ENCODE data around the gene ZZZ3.
"Not testable (repeated sequence)": the region's sequence is repeated elsewhere in the genome, so short reads cannot be mapped to it uniquely, and the experiment has no call there.

Gene ZZZ3

GRCh38 chr1:77706321-77706720, 23.9 kb upstream of the ZZZ3 start:
- H3K27ac ChIP-seq = no peak overlapping the region
- TF ChIP-seq, protein P1, sequence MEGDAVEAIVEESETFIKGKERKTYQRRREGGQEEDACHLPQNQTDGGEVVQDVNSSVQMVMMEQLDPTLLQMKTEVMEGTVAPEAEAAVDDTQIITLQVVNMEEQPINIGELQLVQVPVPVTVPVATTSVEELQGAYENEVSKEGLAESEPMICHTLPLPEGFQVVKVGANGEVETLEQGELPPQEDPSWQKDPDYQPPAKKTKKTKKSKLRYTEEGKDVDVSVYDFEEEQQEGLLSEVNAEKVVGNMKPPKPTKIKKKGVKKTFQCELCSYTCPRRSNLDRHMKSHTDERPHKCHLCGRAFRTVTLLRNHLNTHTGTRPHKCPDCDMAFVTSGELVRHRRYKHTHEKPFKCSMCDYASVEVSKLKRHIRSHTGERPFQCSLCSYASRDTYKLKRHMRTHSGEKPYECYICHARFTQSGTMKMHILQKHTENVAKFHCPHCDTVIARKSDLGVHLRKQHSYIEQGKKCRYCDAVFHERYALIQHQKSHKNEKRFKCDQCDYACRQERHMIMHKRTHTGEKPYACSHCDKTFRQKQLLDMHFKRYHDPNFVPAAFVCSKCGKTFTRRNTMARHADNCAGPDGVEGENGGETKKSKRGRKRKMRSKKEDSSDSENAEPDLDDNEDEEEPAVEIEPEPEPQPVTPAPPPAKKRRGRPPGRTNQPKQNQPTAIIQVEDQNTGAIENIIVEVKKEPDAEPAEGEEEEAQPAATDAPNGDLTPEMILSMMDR (conservative IDR thresholded peaks at IDR 0.05; ENCODE audit: low read depth) = no peak
- DNase-seq (ENCODE audit: low spot score) = no peak
- ChIA-PET POLR2A (ENCODE audit: low non-redundant PET) (no interaction called here), CTCF (no interaction called here)

DNA sequence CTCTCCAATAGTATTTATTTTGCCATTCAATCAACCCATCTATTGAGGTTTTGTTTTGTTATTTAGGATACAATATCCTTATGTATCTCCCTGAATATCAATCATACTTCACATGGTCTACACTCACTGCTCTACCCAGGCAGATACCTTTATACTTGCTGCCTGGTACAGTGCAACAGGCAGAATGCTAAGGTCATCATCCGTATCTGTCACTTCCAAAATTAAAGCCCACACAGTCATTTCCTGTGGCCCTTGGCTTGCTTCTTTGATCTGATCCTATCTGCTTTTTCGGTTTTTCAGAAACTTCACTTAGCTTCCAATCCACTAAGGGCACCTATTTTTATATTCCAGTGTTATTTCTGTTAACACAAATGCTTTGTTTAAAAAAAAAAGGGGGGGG, 22.3 kb upstream of the ZZZ3 start:
- ChIA-PET CTCF (interaction anchor here (0.6 kb wide), 1 partner anchor 171 kb away, joined by 4 read pairs; no protein-coding TSS in a partner anchor), POLR2A (ENCODE audit: low non-redundant PET) (no interaction called here)
- TF ChIP-seq, protein P1 (conservative IDR thresholded peaks at IDR 0.05; ENCODE audit: low read depth) = no peak

GRCh38 chr1:77699673-77700072, 17.2 kb upstream of the ZZZ3 start:
- CTCF ChIA-PET = not testable (repeated sequence)

More for the DNA sequence above, 22.3 kb upstream of the ZZZ3 start:
- DNase-seq (ENCODE audit: low spot score) = no peak
- H3K27ac ChIP-seq = no peak overlapping the region

GRCh38 chr1:77697441-77697840, 15.0 kb upstream of the ZZZ3 start:
- POLR2A ChIA-PET (ENCODE audit: low non-redundant PET) = no interaction called here
- no peak overlapping the region for H3K27ac ChIP-seq
- CTCF ChIA-PET = interaction anchor here (0.7 kb wide), 1 partner anchor 269 kb away, joined by 6 read pairs; no protein-coding TSS in a partner anchor
- TF ChIP-seq, protein P1 (conservative IDR thresholded peaks at IDR 0.05; ENCODE audit: low read depth) = no peak
- DNase-seq (ENCODE audit: low spot score) = no peak

More at GRCh38 chr1:77699673-77700072, 17.2 kb upstream of the ZZZ3 start:
- POLR2A ChIA-PET (ENCODE audit: low non-redundant PET); H3K27ac ChIP-seq; DNase-seq (ENCODE audit: low spot score): not testable (repeated sequence)

- no peak overlapping the region for H3K27ac ChIP-seq
- TF ChIP-seq, protein P1 (conservative IDR thresholded peaks at IDR 0.05; ENCODE audit: low read depth) = no peak
- ChIA-PET POLR2A (ENCODE audit: low non-redundant PET) (no interaction called here), CTCF (no interaction called here)
- DNase-seq (ENCODE audit: low spot score) = no peak
These were observed 6.5 kb upstream of the ZZZ3 start for GRCh38 chr1:77688939-77689338.

DNA sequence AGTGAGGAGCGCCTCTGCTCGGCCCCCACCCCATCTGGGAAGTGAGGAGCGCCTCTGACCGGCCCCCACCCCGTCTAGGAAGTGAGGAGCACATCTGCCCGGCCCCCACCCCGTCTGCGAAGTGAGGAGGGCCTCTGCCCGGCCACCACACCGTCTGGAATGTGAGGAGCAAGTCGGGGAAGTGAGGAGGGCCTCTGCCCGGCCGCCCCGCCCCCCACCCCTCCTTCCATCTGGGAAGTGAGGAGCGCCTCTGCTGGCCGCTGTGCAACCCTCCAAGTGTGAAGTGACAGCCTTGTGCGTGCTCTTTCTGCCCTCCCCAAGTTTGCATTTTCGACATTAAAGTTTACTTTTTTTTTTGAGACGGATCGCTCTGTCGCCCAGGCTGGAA, 5.1 kb upstream of the ZZZ3 start:
- ChIA-PET POLR2A (ENCODE audit: low non-redundant PET) (no interaction called here), CTCF (interaction anchor here (0.9 kb wide), 1 partner anchor 92 kb away, joined by 3 read pairs; the partner anchor contains the start of gene MIGA1)
- peak overlapping the region; percentile 25; the same call in 1 of the 2 replicates for H3K27ac ChIP-seq
- DNase-seq (ENCODE audit: low spot score) = no peak
- TF ChIP-seq, protein P1 (conservative IDR thresholded peaks at IDR 0.05; ENCODE audit: low read depth) = peak; percentile 36; the same call in 1 of the 2 replicates

DNA sequence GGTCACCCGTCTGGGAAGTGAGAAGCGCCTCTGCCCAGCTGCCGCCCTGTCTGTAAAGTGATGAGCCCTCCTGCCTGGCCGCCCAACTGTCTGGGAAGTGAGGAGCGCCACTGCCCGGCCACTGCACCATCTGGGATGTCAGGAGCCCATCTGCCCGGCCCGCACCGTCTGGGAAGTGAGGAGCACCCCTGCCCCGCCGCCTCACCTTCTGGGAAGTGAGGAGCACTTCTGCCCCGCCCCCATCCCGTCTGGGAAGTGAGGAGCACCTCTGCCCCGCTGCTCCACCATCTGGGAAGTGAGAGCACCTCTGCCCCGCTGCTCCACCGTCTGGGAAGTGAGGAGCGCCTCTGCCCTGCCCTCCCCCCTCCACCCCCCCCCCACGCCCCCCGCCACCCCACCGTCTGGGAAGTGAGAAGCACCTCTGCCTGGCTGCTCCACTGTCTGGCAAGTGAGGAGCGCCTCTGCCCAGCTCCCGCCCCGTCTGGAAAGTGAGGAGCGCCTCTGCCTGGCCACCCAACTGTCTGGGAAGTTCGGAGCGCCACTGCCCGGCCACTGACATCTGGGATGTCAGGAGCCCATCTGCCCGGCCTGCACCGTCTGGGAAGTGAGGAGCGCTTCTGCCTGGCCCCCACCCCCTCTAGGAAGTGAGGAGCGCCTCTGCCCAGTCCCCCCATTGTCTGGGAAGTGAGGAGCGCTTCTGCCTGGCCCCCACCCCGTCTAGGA, 4.5 kb upstream of the ZZZ3 start:
- TF ChIP-seq, protein P1 (conservative IDR thresholded peaks at IDR 0.05; ENCODE audit: low read depth) = no peak
- no peak for DNase-seq (ENCODE audit: low spot score)
- CTCF ChIA-PET = interaction anchor here (0.6 to 0.9 kb wide), 2 partner anchors 83 to 93 kb away, joined by 3 read pairs; partner anchors contain the start of gene MIGA1
- no peak overlapping the region for H3K27ac ChIP-seq
- POLR2A ChIA-PET (ENCODE audit: low non-redundant PET) = no interaction called here
